Hepatocyte (in vitro differentiated cells): Measurements from ENCODE around the gene AMHR2. TPM values are rescaled to one million over a fixed set of nuclear protein-coding genes. Genes with fewer than 3 reads are reported as not detected.

Experiments
- DNase-seq: peaks from one replicate; pipeline ENCODE4 v3.0.0-alpha.2; 2016; ENCODE audit warnings: low spot score
- H2AFZ ChIP-seq: fragments of 200-600 bp; sonication (generic); 2 replicates; pipeline ENCODE4 v1.6.0; 2016; ENCODE audit warnings: antibody characterized with exemption, mild to moderate bottlenecking
- H3K27ac ChIP-seq: fragments of 200-600 bp; sonication (generic); 2 replicates; pipeline ENCODE4 v1.5.1; 2016; ENCODE audit warnings: mild to moderate bottlenecking
- H3K27me3 ChIP-seq: fragments of 200-600 bp; sonication (generic); 2 replicates; pipeline ENCODE4 v1.6.1; 2016
- H3K36me3 ChIP-seq: fragments of 200-600 bp; sonication (generic); replicated peaks from 2 replicates; pipeline ENCODE4 v1.5.1; 2016; ENCODE audit warnings: low read depth; ENCODE audit not compliant: insufficient read depth
- H3K4me1 ChIP-seq: fragments of 200-600 bp; sonication (generic); 2 replicates; pipeline ENCODE4 v1.5.1; 2016; ENCODE audit warnings: mild to moderate bottlenecking, moderate library complexity; ENCODE audit not compliant: insufficient read depth
- H3K4me2 ChIP-seq: fragments of 200-600 bp; sonication (generic); 2 replicates; pipeline ENCODE4 v1.6.0; 2016
- H3K4me3 ChIP-seq: fragments of 200-600 bp; sonication (generic); 2 replicates; pipeline ENCODE4 v1.5.1; 2016; ENCODE audit warnings: mild to moderate bottlenecking
- H3K79me2 ChIP-seq: fragments of 200-600 bp; sonication (generic); 2 replicates; pipeline ENCODE4 v1.6.0; 2017; ENCODE audit warnings: mild to moderate bottlenecking
- H3K9me2 ChIP-seq: fragments of 200-600 bp; sonication (generic); replicated peaks from 2 replicates; pipeline ENCODE4 v1.6.0; 2017; ENCODE audit warnings: mild to moderate bottlenecking; ENCODE audit not compliant: insufficient read depth
- H3K9me3 ChIP-seq: fragments of 200-600 bp; sonication (generic); 2 replicates; pipeline ENCODE4 v1.5.1; 2016; ENCODE audit warnings: low read depth, mild to moderate bottlenecking
- H4K20me1 ChIP-seq: fragments of 200-600 bp; sonication (generic); 2 replicates; pipeline ENCODE4 v1.6.0; 2016; ENCODE audit warnings: mild to moderate bottlenecking; ENCODE audit not compliant: insufficient read depth, poor library complexity, severe bottlenecking
- EZH2 ChIP-seq: fragments of 200-600 bp; sonication (generic); IDR thresholded peaks from 2 replicates; pipeline ENCODE4 v1.6.1; 2016; ENCODE audit warnings: antibody characterized with exemption, mild to moderate bottlenecking, borderline replicate concordance
- EZH2phosphoT487 ChIP-seq: fragments of 200-600 bp; sonication (generic); IDR thresholded peaks from one replicate; pipeline ENCODE4 v1.6.1; 2018; ENCODE audit warnings: antibody characterized with exemption, mild to moderate bottlenecking, low read depth, moderate library complexity; ENCODE audit not compliant: unreplicated experiment, severe bottlenecking
- WGBS: methylation state at CpG from one replicate; pipeline ENCODE4 v1.1.6; 2016; ENCODE audit warnings: low lambda C conversion rate; ENCODE audit errors: missing lambda C conversion rate; 5-methylcytosine and 5-hydroxymethylcytosine counted together
- polyA plus RNA-seq: library from polyadenylated mRNA; unstranded; fragments of >200 nt; fragmentation: Nextera tagmentation; extraction: Ambion mirVana; gene quantifications from 2 replicates; pipeline ENCODE4 v1.2.1, GENCODE V29; 2016
- total RNA-seq: library from RNA; depleted of rRNA; stranded (reverse); fragments of >200 nt; gene quantifications from 2 replicates; pipeline ENCODE4 v1.2.3, GENCODE V29; 2014
- TF ChIP-seq, protein P1 (sequence below): fragments of 200-600 bp; sonication (generic); IDR thresholded peaks from 2 replicates; pipeline ENCODE4 v1.5.1; 2016; ENCODE audit warnings: antibody characterized with exemption, mild to moderate bottlenecking; ENCODE audit not compliant: poor library complexity

AMHR2 gene
- total and polyA plus RNA-seq, 2 experiments from 2014 or later: 6.4 to 16.9 TPM

DNA sequence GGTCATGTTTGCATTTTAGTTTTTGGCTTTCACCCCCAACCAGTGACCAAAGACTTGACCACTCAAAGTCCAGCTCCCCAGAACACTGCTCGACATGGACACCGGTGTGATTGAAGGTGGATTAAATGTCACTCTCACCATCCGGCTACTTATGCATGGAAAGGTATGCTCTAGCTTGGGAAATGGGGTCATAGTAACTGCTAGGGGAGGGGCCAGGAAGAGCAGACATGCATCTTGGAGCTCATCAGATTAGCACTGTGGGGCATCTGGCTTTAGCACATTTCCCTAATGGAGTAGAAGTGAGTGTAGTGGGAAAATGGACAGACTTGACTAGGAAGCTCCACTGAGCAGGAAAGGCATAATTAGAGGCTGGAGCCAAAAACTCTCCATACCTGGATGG is 31.1 kb downstream of the AMHR2 start:
- Histone ChIP-seq H3K9me3 (no peaks in the 10 kb centered on the region), H3K4me2 (peak overlapping the region; percentile 78), H3K9me2 (no peaks in the 10 kb centered on the region), H3K79me2 (peaks cover 74% of the 10 kb centered on the region), H3K27me3 (no peaks in the 10 kb centered on the region), H3K36me3 (no peaks in the 10 kb centered on the region), H3K4me1 (peaks cover 11% of the 10 kb centered on the region), H3K27ac (no peak overlapping the region), H3K4me3 (no peak overlapping the region), H2AFZ (no peak overlapping the region), H4K20me1 (peaks cover 69% of the 10 kb centered on the region)
- no peak for DNase-seq
- TF ChIP-seq EZH2phosphoT487 (no peak), EZH2 (no peak)
- 50% methylated on average over 3 of the region's 3 CpGs for WGBS

DNA sequence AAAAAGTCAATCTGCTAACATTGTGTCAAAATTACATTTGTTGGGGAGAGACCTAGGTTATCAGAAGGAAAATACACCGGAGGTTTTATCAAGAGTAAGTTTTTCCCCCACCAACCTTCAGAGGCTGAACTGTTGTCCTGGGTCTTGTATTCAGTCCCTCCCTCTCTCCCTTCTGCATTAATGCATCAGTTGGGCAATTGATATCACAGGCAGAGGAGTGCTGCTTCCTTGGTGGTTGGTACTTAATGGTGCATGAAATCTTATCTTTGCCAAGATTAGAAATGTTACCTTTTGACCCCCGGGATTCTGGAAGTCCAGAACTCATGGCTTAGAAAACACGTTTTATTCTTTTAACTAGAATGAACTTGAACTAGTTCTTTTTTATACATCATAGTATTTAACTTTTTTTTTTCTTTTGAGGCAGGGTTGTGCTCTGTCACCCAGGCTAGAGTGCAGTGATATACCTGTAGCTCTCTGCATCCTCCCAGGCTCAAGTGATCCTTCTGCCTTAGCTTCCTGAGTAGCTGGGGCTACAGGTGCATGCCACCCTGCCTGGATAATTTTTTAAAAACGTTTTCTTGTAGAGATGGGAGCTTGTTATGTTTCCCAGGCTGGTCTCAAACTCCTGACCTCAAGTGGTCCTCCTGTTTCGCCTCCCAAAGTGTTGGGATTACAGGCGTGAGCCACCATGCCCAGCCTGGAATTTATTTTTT is 33.2 kb downstream of the AMHR2 start:
- no peaks in the 10 kb centered on the region for H3K36me3 ChIP-seq

DNA sequence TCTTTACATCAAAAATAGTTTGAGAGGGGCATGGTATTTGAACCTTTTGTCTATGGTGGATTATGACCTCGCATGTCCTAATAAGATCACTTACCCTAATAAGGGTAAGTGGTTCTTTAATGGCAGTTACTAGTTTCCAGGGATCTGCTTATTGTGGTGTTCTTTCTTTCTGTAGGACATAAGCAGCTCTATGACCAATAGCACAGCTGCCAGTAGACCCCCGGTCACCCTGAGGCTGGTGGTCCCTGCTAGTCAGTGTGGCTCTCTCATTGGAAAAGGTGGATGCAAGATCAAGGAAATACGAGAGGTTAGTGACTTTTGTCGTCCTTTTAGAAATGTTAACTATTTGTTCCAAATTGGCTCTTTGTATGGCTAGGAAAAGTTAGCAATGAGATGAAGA is 35.4 kb downstream of the AMHR2 start:
- Histone ChIP-seq H3K36me3 (no peaks in the 10 kb centered on the region), H3K9me2 (no peaks in the 10 kb centered on the region), H3K27me3 (no peaks in the 10 kb centered on the region), H3K27ac (no peak overlapping the region), H2AFZ (no peak overlapping the region), H4K20me1 (peaks cover 98% of the 10 kb centered on the region), H3K4me1 (peaks cover 8% of the 10 kb centered on the region), H3K79me2 (peaks cover 100% of the 10 kb centered on the region), H3K9me3 (no peaks in the 10 kb centered on the region), H3K4me2 (no peak overlapping the region), H3K4me3 (no peak overlapping the region)
- 88% methylated on average over 4 of the region's 4 CpGs for WGBS
- no peak for DNase-seq
- TF ChIP-seq EZH2: no peak
- TF ChIP-seq, protein P1, sequence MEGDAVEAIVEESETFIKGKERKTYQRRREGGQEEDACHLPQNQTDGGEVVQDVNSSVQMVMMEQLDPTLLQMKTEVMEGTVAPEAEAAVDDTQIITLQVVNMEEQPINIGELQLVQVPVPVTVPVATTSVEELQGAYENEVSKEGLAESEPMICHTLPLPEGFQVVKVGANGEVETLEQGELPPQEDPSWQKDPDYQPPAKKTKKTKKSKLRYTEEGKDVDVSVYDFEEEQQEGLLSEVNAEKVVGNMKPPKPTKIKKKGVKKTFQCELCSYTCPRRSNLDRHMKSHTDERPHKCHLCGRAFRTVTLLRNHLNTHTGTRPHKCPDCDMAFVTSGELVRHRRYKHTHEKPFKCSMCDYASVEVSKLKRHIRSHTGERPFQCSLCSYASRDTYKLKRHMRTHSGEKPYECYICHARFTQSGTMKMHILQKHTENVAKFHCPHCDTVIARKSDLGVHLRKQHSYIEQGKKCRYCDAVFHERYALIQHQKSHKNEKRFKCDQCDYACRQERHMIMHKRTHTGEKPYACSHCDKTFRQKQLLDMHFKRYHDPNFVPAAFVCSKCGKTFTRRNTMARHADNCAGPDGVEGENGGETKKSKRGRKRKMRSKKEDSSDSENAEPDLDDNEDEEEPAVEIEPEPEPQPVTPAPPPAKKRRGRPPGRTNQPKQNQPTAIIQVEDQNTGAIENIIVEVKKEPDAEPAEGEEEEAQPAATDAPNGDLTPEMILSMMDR: no peak
- no peak for TF ChIP-seq EZH2phosphoT487

More for the DNA sequence above, 33.2 kb downstream of the AMHR2 start:
- WGBS: 71% methylated on average over 6 of the region's 6 CpGs
- H4K20me1 ChIP-seq: peaks cover 90% of the 10 kb centered on the region
- H3K27ac ChIP-seq: no peak overlapping the region
- no peak overlapping the region for H2AFZ ChIP-seq
- H3K4me3 ChIP-seq: no peak overlapping the region
- no peak overlapping the region for H3K4me2 ChIP-seq
- no peaks in the 10 kb centered on the region for H3K9me2 ChIP-seq
- TF ChIP-seq EZH2: no peak
- H3K9me3 ChIP-seq: no peaks in the 10 kb centered on the region
- no peak for DNase-seq
- H3K27me3 ChIP-seq: no peaks in the 10 kb centered on the region
- peaks cover 92% of the 10 kb centered on the region for H3K79me2 ChIP-seq
- peaks cover 11% of the 10 kb centered on the region for H3K4me1 ChIP-seq

DNA sequence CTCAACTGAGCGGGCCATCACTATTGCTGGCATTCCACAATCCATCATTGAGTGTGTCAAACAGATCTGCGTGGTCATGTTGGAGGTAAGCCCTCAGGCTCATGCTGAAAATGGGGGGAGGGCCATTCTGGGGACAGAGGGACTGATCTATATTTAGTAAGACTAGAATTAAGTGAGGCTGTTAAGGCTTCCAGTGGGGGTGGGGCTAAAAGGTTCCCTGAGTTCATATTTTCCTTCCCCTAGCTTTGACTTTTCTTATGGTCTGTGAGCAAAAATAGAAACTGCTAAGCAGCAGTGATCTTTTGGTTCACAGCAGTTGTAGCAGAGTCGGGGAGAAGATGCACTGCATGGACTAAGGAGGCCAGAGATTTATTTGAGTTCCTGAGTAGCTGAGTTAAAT is 37.4 kb downstream of the AMHR2 start:
- H3K9me3 ChIP-seq: no peaks in the 10 kb centered on the region
- DNase-seq: no peak
- H3K4me2 ChIP-seq: no peak overlapping the region
- no peak for TF ChIP-seq EZH2
- TF ChIP-seq, protein P1: no peak
- no peak for TF ChIP-seq EZH2phosphoT487
- H3K27ac ChIP-seq: no peak overlapping the region
- H3K4me1 ChIP-seq: no peaks in the 10 kb centered on the region
- H3K4me3 ChIP-seq: no peak overlapping the region
- peaks cover 99% of the 10 kb centered on the region for H3K79me2 ChIP-seq
- H4K20me1 ChIP-seq: peaks cover 98% of the 10 kb centered on the region
- no peaks in the 10 kb centered on the region for H3K36me3 ChIP-seq
- no peaks in the 10 kb centered on the region for H3K27me3 ChIP-seq
- no peak overlapping the region for H2AFZ ChIP-seq
- WGBS: 94% methylated on average over 3 of the region's 3 CpGs
- H3K9me2 ChIP-seq: no peaks in the 10 kb centered on the region
